NCI-H526 treated with DMSO at 0.1 percent for 48 hours (cell line): ENCODE data around the gene SPRR2E.
"Not testable (repeated sequence)": the region's sequence is repeated elsewhere in the genome, so short reads cannot be mapped to it uniquely, and the experiment has no call there.

Source experiments
- DNase-seq: peaks from one replicate; lab custom pipeline; 2025; lab: John Stamatoyannopoulos, UW

SPRR2E gene

GRCh38 chr1:153094426-153094825, at the start of gene SPRR2E:
SPRR2E (minus strand) TSS chr1:153094526; CDS start chr1:153093751, 775 bp downstream.
- no peak for DNase-seq

DNA sequence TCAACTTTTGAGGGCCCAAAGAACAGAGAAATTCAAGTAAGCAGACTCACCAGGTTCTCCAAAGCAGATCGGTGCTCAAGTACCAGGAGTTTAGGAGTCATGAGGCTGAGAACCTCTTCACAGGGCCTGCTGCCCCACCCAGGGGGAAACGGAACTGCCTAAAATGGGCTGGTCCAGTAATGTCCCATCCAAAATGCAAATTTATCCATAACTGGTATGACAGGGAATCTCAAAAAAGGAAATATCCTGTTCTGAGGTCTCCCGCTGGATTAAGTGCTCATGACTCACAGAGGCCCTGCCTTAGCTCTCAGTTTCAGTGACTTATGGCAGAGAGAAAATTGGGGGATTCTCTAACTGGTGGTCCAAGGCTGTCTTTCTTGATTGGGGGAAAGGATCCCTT, 47.1 kb upstream of the SPRR2E start:
- no peak for DNase-seq

DNA sequence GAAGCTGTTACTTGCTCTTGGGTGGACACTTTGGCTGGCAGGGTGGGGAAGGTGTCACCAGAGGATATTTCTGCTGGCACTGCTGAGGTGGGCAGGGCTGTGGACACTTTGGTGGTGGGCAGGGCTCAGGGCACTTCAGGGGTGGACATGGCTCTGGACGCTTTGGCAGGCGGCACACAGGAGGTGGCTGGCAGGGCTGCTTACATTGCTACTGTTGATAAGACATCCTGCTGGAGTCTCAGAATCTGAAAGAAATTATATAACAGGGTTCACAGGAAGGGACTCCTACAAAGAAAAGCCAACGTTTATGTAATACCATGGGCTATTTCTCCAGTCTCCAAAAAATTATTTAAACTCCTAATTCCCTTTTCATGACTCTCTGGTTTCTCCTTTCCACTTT, 46.2 kb upstream of the SPRR2E start:
- DNase-seq, result no peak

- no peak for DNase-seq
Measured at GRCh38 chr1:153133743-153134142, 39.4 kb upstream of the SPRR2E start.

DNA sequence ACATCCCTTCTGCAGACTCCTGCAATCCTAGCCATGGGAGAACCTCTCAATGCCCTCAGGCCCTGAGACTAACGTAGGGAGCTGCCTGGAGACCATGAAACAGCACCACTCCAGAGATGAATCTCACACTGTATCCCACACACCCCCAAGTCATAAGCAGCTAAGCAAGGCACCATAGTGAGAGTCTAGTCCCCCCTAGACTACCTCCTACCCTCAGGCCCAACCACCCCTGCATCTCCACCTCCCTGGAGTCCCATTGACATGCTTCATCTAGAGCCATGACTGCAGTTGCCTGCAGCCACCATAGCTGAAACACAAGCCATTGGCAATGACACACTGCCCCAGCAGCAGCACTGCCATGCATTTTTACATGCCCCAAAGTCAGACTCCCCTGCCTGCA, 38.9 kb upstream of the SPRR2E start:
- DNase-seq, result no peak

- DNase-seq, result not testable (repeated sequence)
Measured at GRCh38 chr1:153128688-153129087, 34.4 kb upstream of the SPRR2E start.

DNA sequence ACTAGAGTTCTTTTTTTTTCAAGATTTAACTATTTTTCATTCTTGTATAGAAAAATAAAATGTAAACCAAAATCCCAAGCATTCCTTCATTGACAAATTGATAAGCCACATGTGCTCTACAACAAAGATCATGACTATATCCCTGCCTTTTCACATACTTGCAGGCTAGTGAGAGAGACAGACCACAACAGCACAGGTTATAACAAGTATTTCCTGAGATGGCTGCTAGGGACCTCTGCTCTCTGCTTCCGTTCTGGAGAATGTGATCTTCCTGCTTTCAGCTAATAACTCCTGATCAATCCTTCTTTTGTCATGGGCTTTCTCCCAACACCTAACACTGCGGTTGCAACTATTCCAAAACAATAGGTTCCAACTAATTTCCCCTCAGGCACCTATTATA, 33.0 kb upstream of the SPRR2E start:
- no peak for DNase-seq

DNA sequence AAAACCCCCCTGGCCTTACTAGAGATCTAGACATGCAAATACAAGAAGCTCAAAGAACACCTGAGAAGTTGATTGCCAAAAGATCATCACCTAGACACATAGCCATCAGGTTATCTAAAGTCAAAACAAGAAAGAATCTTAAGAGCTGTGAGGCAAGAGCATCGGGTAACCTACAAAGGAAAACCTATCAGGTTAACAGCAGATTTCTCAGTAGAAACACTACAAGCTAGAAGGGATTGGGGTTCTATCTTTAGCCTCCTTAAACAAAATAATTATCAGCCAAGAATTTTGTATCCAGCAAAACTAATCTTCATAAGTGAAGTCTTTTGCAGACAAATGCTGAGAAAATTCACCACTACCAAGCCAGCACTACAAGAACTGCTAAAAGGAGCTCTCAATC, 31.2 kb upstream of the SPRR2E start:
- no peak for DNase-seq

DNA sequence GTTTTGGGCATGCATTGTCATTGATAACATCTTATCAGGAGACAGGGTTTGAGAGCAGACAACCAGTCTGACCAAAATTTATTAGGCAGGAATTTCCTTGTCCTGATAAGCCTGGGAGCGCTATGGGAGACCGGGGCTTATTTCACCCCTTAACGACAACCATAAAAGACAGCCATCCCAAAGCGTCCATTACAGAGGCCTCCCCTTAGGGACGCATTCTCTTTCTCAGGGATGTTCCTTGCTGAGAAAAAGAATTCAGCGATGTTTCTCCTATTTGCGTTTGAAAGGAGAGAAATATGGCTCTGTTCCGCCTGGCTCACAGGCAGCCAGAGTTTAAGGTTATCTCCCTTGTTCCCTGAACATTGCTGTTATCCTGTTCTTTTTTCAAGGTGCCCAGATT, 29.5 kb upstream of the SPRR2E start:
- DNase-seq, result not testable (repeated sequence)

GRCh38 chr1:153122831-153123421, 28.6 kb upstream of the SPRR2E start:
- peak; percentile 79 for DNase-seq

- DNase-seq, result no peak
Measured at GRCh38 chr1:153120945-153121344, 26.6 kb upstream of the SPRR2E start.

DNA sequence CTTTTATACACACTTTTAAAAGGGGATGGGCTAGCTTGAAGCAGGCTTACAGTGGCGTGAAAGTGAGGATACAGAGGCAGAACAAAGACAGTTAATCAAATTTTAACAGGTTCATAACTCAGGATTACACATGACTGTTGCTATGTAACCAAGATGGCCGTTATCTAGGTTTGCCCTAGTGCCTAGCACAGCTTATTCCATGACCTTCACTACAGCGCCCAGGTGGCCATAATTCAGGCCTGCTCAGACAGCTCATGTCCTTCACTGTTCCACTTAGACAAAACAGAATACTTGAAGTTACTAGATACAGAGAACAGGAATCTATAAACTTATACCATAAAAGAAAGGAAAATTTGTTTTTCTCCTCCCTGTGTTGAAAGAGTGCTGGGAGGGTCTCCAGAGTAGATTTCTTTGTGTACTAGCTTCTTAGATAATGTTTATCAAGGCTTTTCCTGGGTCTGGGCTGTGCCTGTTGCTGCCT, 25.2 kb upstream of the SPRR2E start:
- no peak for DNase-seq

DNA sequence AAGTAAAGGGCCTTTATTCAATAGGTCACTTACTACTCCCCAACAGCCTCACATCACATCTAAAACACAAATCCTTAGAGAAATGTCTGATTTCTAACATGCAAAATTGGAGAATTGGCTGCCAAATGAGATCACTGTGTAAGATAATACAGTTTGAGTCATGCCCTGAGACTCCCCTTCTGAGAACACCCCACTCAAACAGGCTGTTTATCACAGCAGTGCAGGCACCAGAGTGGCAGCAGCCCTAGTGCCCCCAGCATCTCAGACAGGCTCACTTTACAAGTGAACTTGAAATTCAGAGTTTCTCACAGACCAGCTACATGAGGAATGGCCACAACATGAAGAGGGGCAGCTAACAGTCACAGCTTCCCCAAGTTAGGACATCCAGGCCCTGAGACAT, 20.9 kb upstream of the SPRR2E start:
- not testable (repeated sequence) for DNase-seq

- no peak for DNase-seq
Measured at GRCh38 chr1:153113416-153113815, 19.1 kb upstream of the SPRR2E start, which contains the start of gene SPRR2F. SPRR2F (minus strand) TSS chr1:153113516; CDS start chr1:153112733, 783 bp downstream.

DNA sequence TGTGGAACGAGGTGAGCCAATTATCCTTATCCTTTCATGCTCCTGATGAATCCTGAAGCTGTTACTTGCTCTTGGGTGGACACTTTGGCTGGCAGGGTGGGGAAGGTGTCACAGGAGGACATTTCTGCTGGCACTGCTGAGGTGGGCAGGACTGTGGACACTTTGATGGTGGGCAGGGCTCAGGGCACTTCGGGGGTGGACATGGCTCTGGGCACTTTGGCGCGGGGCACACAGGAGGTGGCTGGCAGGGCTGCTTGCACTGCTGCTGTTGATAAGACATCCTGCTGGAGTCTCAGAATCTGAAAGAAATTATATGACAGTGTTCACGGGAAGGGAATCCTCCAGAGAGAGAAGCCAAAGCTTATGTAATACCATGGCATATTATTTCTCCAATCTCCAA, 18.1 kb upstream of the SPRR2E start:
- DNase-seq, result not testable (repeated sequence)

GRCh38 chr1:153100245-153100644, 5.9 kb upstream of the SPRR2E start:
- DNase-seq, result no peak

- no peak for DNase-seq
Measured at GRCh38 chr1:153099461-153100045, 5.2 kb upstream of the SPRR2E start.

DNA sequence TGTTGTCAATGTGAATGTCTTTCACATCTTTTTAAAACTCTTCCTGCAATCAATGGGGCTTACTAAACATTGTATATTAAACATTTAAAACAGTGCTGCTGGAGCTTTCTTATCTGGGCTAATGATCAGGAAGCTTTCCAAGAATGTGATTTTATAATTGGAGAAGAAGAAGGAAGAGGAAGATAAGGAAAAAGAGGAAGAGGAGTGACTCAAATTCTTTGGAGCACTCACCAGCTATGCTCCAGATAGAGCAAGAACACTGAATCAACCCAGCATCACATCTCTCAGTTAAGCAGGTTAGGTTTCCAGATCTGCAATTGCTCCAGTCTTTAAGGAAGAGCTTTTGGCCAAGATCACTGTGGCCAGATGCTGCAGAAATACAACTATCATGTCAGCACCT, 1.4 kb upstream of the SPRR2E start:
- DNase-seq, result no peak

- DNase-seq, result no peak
Measured at GRCh38 chr1:153087652-153088051, 6.7 kb downstream of the SPRR2E start.

DNA sequence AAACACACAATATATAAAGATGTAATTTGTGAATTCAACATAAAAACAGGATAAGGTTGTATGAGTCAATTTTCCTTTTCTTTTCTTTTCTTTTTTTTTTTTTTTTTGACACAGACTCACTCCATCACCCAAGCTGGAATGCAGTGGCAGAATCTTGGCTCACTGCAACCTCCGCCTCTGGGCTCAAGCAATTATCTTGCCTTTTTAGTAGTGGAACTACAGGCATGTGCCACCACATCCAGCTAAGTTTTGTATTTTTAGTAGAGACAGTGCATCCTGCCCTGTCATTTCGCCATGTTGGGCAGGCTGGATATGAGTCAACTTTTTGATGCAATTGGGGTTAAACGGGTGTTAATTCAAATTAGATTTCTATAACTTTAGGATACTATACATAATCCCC, 12.6 kb downstream of the SPRR2E start:
- DNase-seq, result no peak

- DNase-seq, result no peak
Measured at GRCh38 chr1:153072806-153073726, 21.3 kb downstream of the SPRR2E start.

DNA sequence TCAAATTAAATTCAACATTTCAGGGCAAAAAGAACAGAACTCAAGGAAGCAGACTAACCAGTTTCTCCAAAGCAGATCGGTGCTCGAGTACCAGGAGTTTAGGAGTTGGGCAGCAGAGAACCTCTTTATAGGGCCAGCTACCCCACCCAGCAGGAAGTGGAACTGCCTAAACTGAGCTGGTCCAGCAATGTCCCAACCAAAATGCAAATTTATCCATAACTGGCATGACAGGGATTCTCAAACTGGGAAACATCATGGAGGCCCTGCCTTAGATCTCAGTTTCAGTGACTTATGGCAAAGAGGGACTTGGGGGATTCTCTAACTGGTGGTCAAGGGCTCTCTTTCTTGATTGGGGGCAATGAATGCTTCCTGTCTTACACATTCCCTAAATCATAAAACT, 22.8 kb downstream of the SPRR2E start, which contains the start of gene SPRR2B:
TSS of gene SPRR2B (minus strand) at position 101 of the 400 bp plus-strand sequence. CDS start 772 bp downstream, outside the sequence.
- DNase-seq, result no peak

DNA sequence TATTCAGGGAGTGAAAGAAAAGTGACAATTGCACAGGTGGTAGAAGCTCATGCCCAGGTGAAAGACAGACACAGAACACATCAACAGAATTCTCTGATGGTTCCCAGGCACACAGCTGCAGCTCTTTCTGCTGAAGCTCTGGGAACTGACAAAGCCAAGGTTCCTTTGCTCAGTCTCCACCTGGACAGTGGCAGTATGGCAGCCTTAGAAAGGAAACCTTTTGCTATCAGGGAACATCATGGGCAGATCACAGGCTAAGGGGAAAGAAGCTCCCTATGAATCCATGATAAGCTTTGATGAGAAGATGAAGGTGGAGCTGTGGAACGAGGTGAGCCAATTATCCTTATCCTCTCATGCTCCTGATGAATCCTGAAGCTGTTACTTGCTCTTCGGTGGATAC, 24.1 kb downstream of the SPRR2E start:
- DNase-seq, result no peak
